Measurements from ENCODE around the gene TSHZ2.

Gene TSHZ2

DNA sequence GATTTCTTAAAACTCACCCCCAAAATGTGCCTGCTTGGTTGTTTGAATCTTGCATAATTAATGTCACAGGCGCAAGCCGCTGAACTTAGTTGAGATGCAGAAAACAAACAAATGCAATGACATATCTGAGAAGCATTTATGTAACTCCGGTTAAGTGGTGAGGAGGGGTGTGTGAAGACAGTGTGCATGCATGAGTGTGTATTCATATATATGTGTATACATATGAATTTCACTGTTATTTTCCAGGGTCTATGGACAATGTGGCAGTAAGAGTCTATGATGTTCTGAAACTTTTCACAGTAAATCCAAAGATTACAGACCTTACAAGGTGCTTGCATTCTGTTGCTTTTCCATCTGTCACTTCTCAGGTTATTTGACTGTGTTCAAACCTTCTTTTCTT is 518.5 kb downstream of the TSHZ2 start:
- no peak overlapping the region for H3K27ac ChIP-seq
- TF ChIP-seq, protein P1, sequence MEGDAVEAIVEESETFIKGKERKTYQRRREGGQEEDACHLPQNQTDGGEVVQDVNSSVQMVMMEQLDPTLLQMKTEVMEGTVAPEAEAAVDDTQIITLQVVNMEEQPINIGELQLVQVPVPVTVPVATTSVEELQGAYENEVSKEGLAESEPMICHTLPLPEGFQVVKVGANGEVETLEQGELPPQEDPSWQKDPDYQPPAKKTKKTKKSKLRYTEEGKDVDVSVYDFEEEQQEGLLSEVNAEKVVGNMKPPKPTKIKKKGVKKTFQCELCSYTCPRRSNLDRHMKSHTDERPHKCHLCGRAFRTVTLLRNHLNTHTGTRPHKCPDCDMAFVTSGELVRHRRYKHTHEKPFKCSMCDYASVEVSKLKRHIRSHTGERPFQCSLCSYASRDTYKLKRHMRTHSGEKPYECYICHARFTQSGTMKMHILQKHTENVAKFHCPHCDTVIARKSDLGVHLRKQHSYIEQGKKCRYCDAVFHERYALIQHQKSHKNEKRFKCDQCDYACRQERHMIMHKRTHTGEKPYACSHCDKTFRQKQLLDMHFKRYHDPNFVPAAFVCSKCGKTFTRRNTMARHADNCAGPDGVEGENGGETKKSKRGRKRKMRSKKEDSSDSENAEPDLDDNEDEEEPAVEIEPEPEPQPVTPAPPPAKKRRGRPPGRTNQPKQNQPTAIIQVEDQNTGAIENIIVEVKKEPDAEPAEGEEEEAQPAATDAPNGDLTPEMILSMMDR (IDR thresholded peaks at IDR 0.05; ENCODE audit: low read depth, low read length, missing control alignments), result no peak
- no peak for DNase-seq
- no peak overlapping the region for H3K4me3 ChIP-seq (ENCODE audit: low read depth, low read length)
- in situ Hi-C loops (cut with HindIII; ENCODE audit: low pct_ligation_motif_present, low sequenced_read_pairs), result no loop called here
- H3K36me3 ChIP-seq (replicated peaks), result no peaks in the 10 kb centered on the region
- no peaks in the 10 kb centered on the region for H3K27me3 ChIP-seq (replicated peaks)

DNA sequence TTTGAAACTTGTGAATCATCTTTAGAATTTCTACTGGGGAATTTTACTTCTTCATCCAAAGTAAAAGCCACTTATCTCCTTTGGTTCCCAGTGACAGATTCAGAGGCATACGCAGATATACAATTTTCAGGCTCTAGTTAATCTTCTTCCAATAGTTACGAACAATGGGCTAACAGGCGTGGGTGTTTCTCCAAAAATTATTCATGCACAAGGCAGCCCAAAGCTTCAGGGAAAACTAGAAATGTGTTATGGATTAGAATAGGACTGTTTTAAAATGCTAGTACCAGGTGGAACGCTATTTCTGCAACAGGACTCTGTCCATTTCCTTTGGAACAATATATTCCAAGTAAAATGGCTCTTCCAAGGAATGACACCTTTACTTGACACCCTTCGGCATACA is 519.3 kb downstream of the TSHZ2 start:
- TF ChIP-seq, protein P1 (IDR thresholded peaks at IDR 0.05; ENCODE audit: low read depth, low read length, missing control alignments), result no peak
- in situ Hi-C loops (cut with HindIII; ENCODE audit: low pct_ligation_motif_present, low sequenced_read_pairs), result no loop called here
- H3K4me3 ChIP-seq (ENCODE audit: low read depth, low read length), result no peak overlapping the region
- H3K36me3 ChIP-seq (replicated peaks), result no peaks in the 10 kb centered on the region
- H3K27me3 ChIP-seq (replicated peaks), result no peaks in the 10 kb centered on the region
- DNase-seq, result no peak
- no peak overlapping the region for H3K27ac ChIP-seq

DNA sequence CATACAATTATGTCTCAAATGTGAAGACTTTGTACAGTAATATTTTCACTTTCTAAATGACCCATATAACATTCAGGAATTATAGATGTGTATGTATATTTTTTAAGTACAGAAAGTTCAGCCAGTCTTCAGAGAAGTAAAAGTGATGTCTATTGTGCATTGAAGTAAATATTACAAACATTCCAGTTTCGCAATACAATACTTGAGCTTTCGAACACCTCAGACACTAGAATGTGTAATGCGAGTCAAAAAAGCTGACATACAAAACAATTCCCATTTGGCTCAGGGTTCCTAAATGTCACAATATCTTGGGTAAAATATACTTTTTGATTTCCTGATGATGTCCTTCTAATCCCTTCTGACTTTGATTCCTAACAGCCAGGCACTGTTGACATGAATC is 520.1 kb downstream of the TSHZ2 start:
- Histone ChIP-seq H3K27ac (no peak overlapping the region), H3K4me3 (ENCODE audit: low read depth, low read length) (no peak overlapping the region), H3K27me3 (replicated peaks) (no peaks in the 10 kb centered on the region), H3K36me3 (replicated peaks) (no peaks in the 10 kb centered on the region)
- DNase-seq, result no peak
- TF ChIP-seq, protein P1 (IDR thresholded peaks at IDR 0.05; ENCODE audit: low read depth, low read length, missing control alignments), result no peak
- in situ Hi-C loops (cut with HindIII; ENCODE audit: low pct_ligation_motif_present, low sequenced_read_pairs), result no loop called here

DNA sequence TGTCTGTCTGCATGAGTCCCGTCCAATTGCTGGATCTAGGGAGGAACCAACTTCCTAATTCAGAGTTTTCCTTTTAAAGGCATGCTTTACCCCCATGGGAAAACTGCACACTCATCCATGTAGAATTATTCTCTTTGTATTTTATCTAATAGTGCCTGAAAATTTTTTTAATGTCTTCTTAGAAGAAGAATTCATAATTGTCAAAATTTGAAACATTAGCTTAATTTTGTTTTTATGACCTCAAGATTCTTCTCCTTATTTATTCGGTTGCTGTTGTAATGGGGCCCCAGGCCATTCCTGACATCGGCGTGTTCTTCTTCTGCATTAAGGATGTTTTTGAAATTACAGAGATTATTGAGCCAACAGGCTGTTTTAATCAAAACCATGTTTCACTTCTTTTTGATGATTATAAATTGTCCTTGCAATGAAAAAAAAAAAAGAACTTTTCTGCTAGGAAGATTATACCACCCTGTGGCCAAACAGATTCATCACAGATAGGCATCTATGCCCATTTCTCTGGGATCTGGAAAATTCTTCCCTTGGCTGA is 521.2 kb downstream of the TSHZ2 start:
- H3K4me3 ChIP-seq (ENCODE audit: low read depth, low read length), result no peak overlapping the region
- H3K36me3 ChIP-seq (replicated peaks), result no peaks in the 10 kb centered on the region
- in situ Hi-C loops (cut with HindIII; ENCODE audit: low pct_ligation_motif_present, low sequenced_read_pairs), result no loop called here
- H3K27ac ChIP-seq, result no peak overlapping the region
- TF ChIP-seq, protein P1 (IDR thresholded peaks at IDR 0.05; ENCODE audit: low read depth, low read length, missing control alignments), result no peak
- H3K27me3 ChIP-seq (replicated peaks), result no peaks in the 10 kb centered on the region
- no peak for DNase-seq

DNA sequence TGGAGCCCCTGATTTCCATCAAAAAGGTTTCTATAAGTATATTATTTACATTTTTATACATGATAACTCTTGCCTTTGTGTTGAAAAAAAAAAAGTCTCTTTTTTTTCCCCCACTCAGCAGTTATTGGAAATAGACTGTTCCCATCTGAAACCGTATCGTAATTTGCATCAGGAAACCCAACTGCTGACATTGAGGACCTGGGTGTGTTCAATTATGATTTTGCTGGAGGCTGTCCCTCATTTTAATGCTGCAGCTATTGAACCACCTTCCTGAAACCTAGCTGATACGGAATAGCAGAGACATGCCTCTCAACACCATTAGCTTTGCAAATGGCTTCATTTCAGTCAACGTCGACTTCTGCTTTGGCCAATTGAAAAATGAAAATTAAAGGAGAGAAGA is 522.6 kb downstream of the TSHZ2 start:
- TF ChIP-seq, protein P1 (IDR thresholded peaks at IDR 0.05; ENCODE audit: low read depth, low read length, missing control alignments), result no peak
- in situ Hi-C loops (cut with HindIII; ENCODE audit: low pct_ligation_motif_present, low sequenced_read_pairs), result no loop called here
- DNase-seq, result no peak
- no peaks in the 10 kb centered on the region for H3K36me3 ChIP-seq (replicated peaks)
- no peak overlapping the region for H3K4me3 ChIP-seq (ENCODE audit: low read depth, low read length)
- no peaks in the 10 kb centered on the region for H3K27me3 ChIP-seq (replicated peaks)
- H3K27ac ChIP-seq, result no peak overlapping the region

DNA sequence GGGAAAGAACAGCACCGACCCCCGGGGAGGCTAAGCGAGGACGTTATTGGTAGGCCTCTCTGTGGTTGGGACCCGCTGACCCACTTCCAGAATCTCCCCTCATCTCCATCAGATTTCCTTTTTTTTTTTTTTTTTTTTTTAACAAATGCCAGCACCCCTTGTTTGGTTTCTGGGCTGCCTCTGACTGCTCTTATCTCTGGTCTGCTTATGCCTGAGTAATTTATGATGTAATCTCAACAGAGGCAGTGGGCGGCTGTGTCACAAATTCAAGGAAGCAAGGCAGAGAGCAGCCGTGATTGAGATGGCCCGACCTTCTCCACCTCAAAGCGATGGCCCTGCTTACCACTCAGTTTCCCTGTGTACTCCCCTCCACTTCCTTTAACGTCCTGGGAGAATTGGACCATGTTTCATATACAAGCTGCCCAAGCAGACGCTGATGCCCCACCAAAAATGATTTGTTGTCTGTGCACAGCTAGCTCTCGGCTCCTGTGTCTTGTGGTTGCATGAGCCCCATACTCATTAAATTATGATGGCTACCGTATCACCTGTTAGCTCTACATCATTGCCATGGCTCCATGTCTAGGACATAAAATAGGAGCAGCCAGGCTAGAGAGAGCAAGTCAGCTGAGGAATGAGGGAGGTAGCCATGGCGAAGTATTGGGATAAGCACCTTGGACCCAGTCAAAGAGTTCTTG is 523.4 kb downstream of the TSHZ2 start:
- H3K36me3 ChIP-seq (replicated peaks), result no peaks in the 10 kb centered on the region
- H3K27ac ChIP-seq, result no peak overlapping the region
- in situ Hi-C loops (cut with HindIII; ENCODE audit: low pct_ligation_motif_present, low sequenced_read_pairs), result no loop called here
- H3K4me3 ChIP-seq (ENCODE audit: low read depth, low read length), result no peak overlapping the region
- DNase-seq, result no peak
- TF ChIP-seq, protein P1 (IDR thresholded peaks at IDR 0.05; ENCODE audit: low read depth, low read length, missing control alignments), result no peak
- H3K27me3 ChIP-seq (replicated peaks), result no peaks in the 10 kb centered on the region
